A549 (cell line): ENCODE measurements around the gene ATP13A3.

Source experiments
- CTCF ChIP-seq: fragments of >200 bp; sonication (Bioruptor Twin); formaldehyde crosslinking; IDR thresholded peaks from 3 replicates; pipeline ENCODE4 v1.5.1; 2016
- E2F6 ChIP-seq: IDR thresholded peaks from 2 replicates; pipeline ENCODE4 v1.6.1; 2012; ENCODE audit warnings: low read depth, borderline replicate concordance
- EHMT2 ChIP-seq: fragments of 200-600 bp; sonication (generic); IDR thresholded peaks from 2 replicates; pipeline ENCODE4 v1.6.1; 2016; ENCODE audit warnings: antibody characterized with exemption, low read depth, mild to moderate bottlenecking, moderate library complexity
- MAX ChIP-seq: IDR thresholded peaks from 2 replicates; pipeline ENCODE4 v1.6.1; 2012
- NR3C1 ChIP-seq: fragments of >200 bp; sonication (Bioruptor Twin); formaldehyde crosslinking; IDR thresholded peaks from 3 replicates; pipeline ENCODE4 v1.6.1; 2017
- POLR2A ChIP-seq: IDR thresholded peaks from 2 replicates; pipeline ENCODE4 v1.6.1; 2012; ENCODE audit warnings: mild to moderate bottlenecking, low read length
- RARB ChIP-seq: fragments of 250-450 bp; sonication (Bioruptor Pico); IDR thresholded peaks from 2 replicates; pipeline ENCODE4 v1.8.0; 2021; ENCODE audit warnings: mild to moderate bottlenecking, moderate library complexity
- SREBF2 ChIP-seq: fragments of 450-650 bp; IDR thresholded peaks from 2 replicates; pipeline ENCODE4 v1.6.1; 2014; ENCODE audit warnings: mild to moderate bottlenecking, moderate library complexity

- no peak for TF ChIP-seq CTCF
- no peak for TF ChIP-seq RARB (CRISPR knock-in tag)
- TF ChIP-seq POLR2A, result no peak
- no peak for TF ChIP-seq NR3C1
- no peak for TF ChIP-seq SREBF2
- no peak for TF ChIP-seq MAX
- TF ChIP-seq E2F6, result no peak
- no peak for TF ChIP-seq EHMT2
These were observed 89.7 kb downstream of the ATP13A3 start for GRCh38 chr3:194396859-194397756.
